ENCODE measurements around the gene SMARCC1. TPM values are rescaled to one million over a fixed set of nuclear protein-coding genes. Genes with fewer than 3 reads are reported as not detected.
"Not testable (repeated sequence)": the region's sequence is repeated elsewhere in the genome, so short reads cannot be mapped to it uniquely, and the experiment has no call there.

The SMARCC1 gene
- total and polyA plus RNA-seq, 4 donors, result 12.5 to 66.8 (median 40.8) TPM

DNA sequence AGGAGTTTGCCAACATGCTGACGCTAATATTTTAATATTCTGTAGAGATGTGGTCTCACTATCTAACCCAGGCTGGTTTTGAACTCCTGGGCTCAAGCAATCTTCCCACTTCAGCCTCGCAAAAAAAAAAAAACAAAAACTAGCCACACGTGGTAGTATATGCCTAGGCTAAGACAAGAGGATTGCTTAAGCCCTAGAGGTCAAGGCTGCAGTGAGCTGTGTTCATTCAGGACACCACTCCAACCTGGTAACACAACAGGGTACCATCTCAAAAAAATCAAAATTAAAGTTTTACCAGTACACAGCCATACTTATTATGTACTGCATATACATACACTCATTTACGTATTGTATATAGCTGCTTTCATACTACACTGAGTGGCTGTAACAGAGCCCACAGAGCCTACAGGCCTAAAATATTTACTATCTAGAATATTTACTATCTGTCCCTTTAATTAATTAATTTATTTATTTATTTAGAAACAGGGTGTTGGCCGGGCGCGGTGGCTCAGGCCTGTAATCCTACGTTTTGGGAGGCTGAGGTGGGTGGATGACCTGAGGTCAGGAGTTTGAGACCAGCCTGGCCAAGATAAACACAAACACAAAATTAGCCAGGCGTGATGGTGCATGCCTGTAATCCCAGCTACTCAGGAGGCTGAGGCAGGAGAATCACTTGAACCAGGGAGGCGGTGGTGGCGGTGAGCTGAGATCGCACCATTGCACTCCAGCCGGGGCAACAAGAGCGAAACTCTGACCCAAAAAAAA is 23.2 kb downstream of the SMARCC1 start:
- DNase-seq, result no peak
- no peak for ATAC-seq (ENCODE audit: low FRiP score)
- intact Hi-C loops (cut with DNase I), result no loop called here

GRCh38 chr3:47752716-47753115 is 29.0 kb downstream of the SMARCC1 start:
- Histone ChIP-seq H3K36me3 (ENCODE audit: control insufficient read depth in 1 of 2, insufficient read depth in 2 of 2, low read length in 1 of 2) (no peaks in the 10 kb centered on the region), H3K27me3 (ENCODE audit: control insufficient read depth in 1 of 2, insufficient read depth in 2 of 2, low read length in 1 of 2) (no peaks in the 10 kb centered on the region), H3K9me3 (ENCODE audit: control insufficient read depth, low read length) (no peaks in the 10 kb centered on the region), H3K4me1 (ENCODE audit: control insufficient read depth in 1 of 2, insufficient read depth in 2 of 2, low read length in 2 of 2) (no peaks in the 10 kb centered on the region), H3K27ac (ENCODE audit: low read depth in 1 of 2, low read length in 2 of 2) (no peak overlapping the region), H3K4me3 (ENCODE audit: low read length in 2 of 2) (no peak overlapping the region)
- DNase-seq (no peak), ATAC-seq (ENCODE audit: low FRiP score) (no peak)
- intact Hi-C loops (cut with DNase I), result no loop called here
- 91 to 94% methylated on average over 3 of the region's 3 CpGs for WGBS, 2 donors

More for the DNA sequence above, 23.2 kb downstream of the SMARCC1 start:
- 87 to 89% methylated on average over 14 of the region's 14 CpGs for WGBS, 2 donors
- no peak overlapping the region for H3K4me3 ChIP-seq (ENCODE audit: low read length in 2 of 2)
- no peak overlapping the region for H3K27ac ChIP-seq (ENCODE audit: low read depth in 1 of 2, low read length in 2 of 2)
- no peaks in the 10 kb centered on the region for H3K9me3 ChIP-seq (ENCODE audit: control insufficient read depth, low read length)
- H3K4me1 ChIP-seq (ENCODE audit: control insufficient read depth in 1 of 2, insufficient read depth in 2 of 2, low read length in 2 of 2), result peaks cover 0 to 4% of the 10 kb centered on the region in 2 donors
- H3K27me3 ChIP-seq (ENCODE audit: control insufficient read depth in 1 of 2, insufficient read depth in 2 of 2, low read length in 1 of 2), result no peaks in the 10 kb centered on the region
- H3K36me3 ChIP-seq (ENCODE audit: control insufficient read depth in 1 of 2, insufficient read depth in 2 of 2, low read length in 1 of 2), result no peaks in the 10 kb centered on the region

GRCh38 chr3:47750811-47751354 is 30.8 kb downstream of the SMARCC1 start:
- H3K36me3 ChIP-seq (ENCODE audit: control insufficient read depth in 1 of 2, insufficient read depth in 2 of 2, low read length in 1 of 2); H3K27me3 ChIP-seq (ENCODE audit: control insufficient read depth in 1 of 2, insufficient read depth in 2 of 2, low read length in 1 of 2); ATAC-seq (ENCODE audit: low FRiP score); H3K4me3 ChIP-seq (ENCODE audit: low read length in 2 of 2); H3K27ac ChIP-seq (ENCODE audit: low read depth in 1 of 2, low read length in 2 of 2); intact Hi-C loops (cut with DNase I); DNase-seq; H3K9me3 ChIP-seq (ENCODE audit: control insufficient read depth, low read length); H3K4me1 ChIP-seq (ENCODE audit: control insufficient read depth in 1 of 2, insufficient read depth in 2 of 2, low read length in 2 of 2): not testable (repeated sequence)
- 97% methylated on average over 12 of the region's 12 CpGs for WGBS, 2 donors

GRCh38 chr3:47747558-47747957 is 34.1 kb downstream of the SMARCC1 start:
- DNase-seq (no peak), ATAC-seq (ENCODE audit: low FRiP score) (no peak)
- Histone ChIP-seq H3K36me3 (ENCODE audit: control insufficient read depth in 1 of 2, insufficient read depth in 2 of 2, low read length in 1 of 2) (no peaks in the 10 kb centered on the region), H3K4me1 (ENCODE audit: control insufficient read depth in 1 of 2, insufficient read depth in 2 of 2, low read length in 2 of 2) (peaks cover 0 to 4% of the 10 kb centered on the region in 2 donors), H3K9me3 (ENCODE audit: control insufficient read depth, low read length) (no peaks in the 10 kb centered on the region), H3K4me3 (ENCODE audit: low read length in 2 of 2) (no peak overlapping the region), H3K27ac (ENCODE audit: low read depth in 1 of 2, low read length in 2 of 2) (no peak overlapping the region), H3K27me3 (ENCODE audit: control insufficient read depth in 1 of 2, insufficient read depth in 2 of 2, low read length in 1 of 2) (no peaks in the 10 kb centered on the region)
- 96 to 99% methylated on average over 3 of the region's 3 CpGs for WGBS, 2 donors
- intact Hi-C loops (cut with DNase I), result no loop called here

DNA sequence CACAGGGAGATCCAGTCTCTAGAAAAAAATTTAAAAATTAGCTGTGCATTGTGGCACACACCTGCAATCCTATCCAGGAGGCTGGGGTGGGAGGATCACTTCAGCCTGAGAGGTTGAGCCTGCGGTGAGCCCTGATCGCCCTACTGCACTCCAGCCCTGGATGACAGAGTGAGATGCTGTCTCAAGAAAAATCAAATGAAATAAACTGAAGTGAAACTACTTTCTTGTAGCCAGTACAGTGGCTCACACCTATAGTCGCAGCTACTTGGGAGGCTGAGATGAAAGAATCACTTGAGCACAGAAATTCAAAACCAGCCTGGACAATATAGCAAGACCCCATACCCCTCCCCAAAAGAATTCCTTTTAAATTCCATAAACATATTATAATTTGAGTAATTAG is 35.4 kb downstream of the SMARCC1 start:
- H3K4me3 ChIP-seq (ENCODE audit: low read length in 2 of 2), result no peak overlapping the region
- ATAC-seq (ENCODE audit: low FRiP score), result no peak
- intact Hi-C loops (cut with DNase I), result no loop called here
- no peak for DNase-seq
- H3K27me3 ChIP-seq (ENCODE audit: control insufficient read depth in 1 of 2, insufficient read depth in 2 of 2, low read length in 1 of 2), result no peaks in the 10 kb centered on the region
- WGBS, 2 donors, result 96 to 97% methylated on average over 3 of the region's 3 CpGs
- no peak overlapping the region for H3K27ac ChIP-seq (ENCODE audit: low read depth in 1 of 2, low read length in 2 of 2)
- no peaks in the 10 kb centered on the region for H3K9me3 ChIP-seq (ENCODE audit: control insufficient read depth, low read length)
- H3K36me3 ChIP-seq (ENCODE audit: control insufficient read depth in 1 of 2, insufficient read depth in 2 of 2, low read length in 1 of 2), result no peaks in the 10 kb centered on the region
- H3K4me1 ChIP-seq (ENCODE audit: control insufficient read depth in 1 of 2, insufficient read depth in 2 of 2, low read length in 2 of 2), result peaks cover 0 to 4% of the 10 kb centered on the region in 2 donors

DNA sequence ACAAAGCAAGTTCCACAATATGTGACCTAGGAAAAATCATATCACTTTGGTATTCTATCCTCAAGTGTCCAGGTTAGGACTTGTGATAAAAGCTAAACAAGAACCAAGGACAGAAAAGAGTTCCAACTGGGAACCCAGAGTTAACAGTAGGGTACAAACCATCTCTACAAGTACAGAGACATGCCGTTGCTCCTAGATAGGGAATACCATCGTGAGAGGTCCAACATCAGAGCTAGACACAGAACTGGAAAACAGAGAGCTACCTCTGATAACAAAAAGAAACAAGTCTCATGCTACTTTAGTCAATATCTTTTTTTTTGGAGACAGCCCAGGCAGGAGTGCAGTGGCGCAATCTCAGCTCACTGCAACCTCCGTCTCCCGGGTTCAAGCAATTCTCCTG is 37.8 kb downstream of the SMARCC1 start:
- no peaks in the 10 kb centered on the region for H3K36me3 ChIP-seq (ENCODE audit: control insufficient read depth in 1 of 2, insufficient read depth in 2 of 2, low read length in 1 of 2)
- ATAC-seq (ENCODE audit: low FRiP score) (no peak), DNase-seq (no peak)
- peaks cover 0 to 4% of the 10 kb centered on the region in 2 donors for H3K4me1 ChIP-seq (ENCODE audit: control insufficient read depth in 1 of 2, insufficient read depth in 2 of 2, low read length in 2 of 2)
- intact Hi-C loops (cut with DNase I), result no loop called here
- H3K27me3 ChIP-seq (ENCODE audit: control insufficient read depth in 1 of 2, insufficient read depth in 2 of 2, low read length in 1 of 2), result no peaks in the 10 kb centered on the region
- H3K9me3 ChIP-seq (ENCODE audit: control insufficient read depth, low read length), result no peaks in the 10 kb centered on the region
- no peak overlapping the region for H3K27ac ChIP-seq (ENCODE audit: low read depth in 1 of 2, low read length in 2 of 2)
- WGBS, 2 donors, result 97 to 99% methylated on average over 5 of the region's 5 CpGs
- H3K4me3 ChIP-seq (ENCODE audit: low read length in 2 of 2), result no peak overlapping the region

- WGBS, 2 donors, result 44 to 48% methylated on average over 6 of the region's 6 CpGs
- H3K4me3 ChIP-seq (ENCODE audit: low read length in 2 of 2); H3K36me3 ChIP-seq (ENCODE audit: control insufficient read depth in 1 of 2, insufficient read depth in 2 of 2, low read length in 1 of 2); H3K4me1 ChIP-seq (ENCODE audit: control insufficient read depth in 1 of 2, insufficient read depth in 2 of 2, low read length in 2 of 2); intact Hi-C loops (cut with DNase I); DNase-seq; ATAC-seq (ENCODE audit: low FRiP score); H3K27ac ChIP-seq (ENCODE audit: low read depth in 1 of 2, low read length in 2 of 2); H3K9me3 ChIP-seq (ENCODE audit: control insufficient read depth, low read length); H3K27me3 ChIP-seq (ENCODE audit: control insufficient read depth in 1 of 2, insufficient read depth in 2 of 2, low read length in 1 of 2): not testable (repeated sequence)
These were observed 38.3 kb downstream of the SMARCC1 start for GRCh38 chr3:47743352-47743751.

- Histone ChIP-seq H3K4me1 (ENCODE audit: control insufficient read depth in 1 of 2, insufficient read depth in 2 of 2, low read length in 2 of 2) (peaks cover 0 to 4% of the 10 kb centered on the region in 2 donors), H3K27ac (ENCODE audit: low read depth in 1 of 2, low read length in 2 of 2) (no peak overlapping the region), H3K9me3 (ENCODE audit: control insufficient read depth, low read length) (no peaks in the 10 kb centered on the region), H3K4me3 (ENCODE audit: low read length in 2 of 2) (no peak overlapping the region), H3K36me3 (ENCODE audit: control insufficient read depth in 1 of 2, insufficient read depth in 2 of 2, low read length in 1 of 2) (no peaks in the 10 kb centered on the region), H3K27me3 (ENCODE audit: control insufficient read depth in 1 of 2, insufficient read depth in 2 of 2, low read length in 1 of 2) (no peaks in the 10 kb centered on the region)
- ATAC-seq (ENCODE audit: low FRiP score) (no peak), DNase-seq (no peak)
- 36 to 60% methylated on average over 2 of the region's 2 CpGs for WGBS, 2 donors
- intact Hi-C loops (cut with DNase I), result no loop called here
These were observed 39.8 kb downstream of the SMARCC1 start for GRCh38 chr3:47741925-47742324.

DNA sequence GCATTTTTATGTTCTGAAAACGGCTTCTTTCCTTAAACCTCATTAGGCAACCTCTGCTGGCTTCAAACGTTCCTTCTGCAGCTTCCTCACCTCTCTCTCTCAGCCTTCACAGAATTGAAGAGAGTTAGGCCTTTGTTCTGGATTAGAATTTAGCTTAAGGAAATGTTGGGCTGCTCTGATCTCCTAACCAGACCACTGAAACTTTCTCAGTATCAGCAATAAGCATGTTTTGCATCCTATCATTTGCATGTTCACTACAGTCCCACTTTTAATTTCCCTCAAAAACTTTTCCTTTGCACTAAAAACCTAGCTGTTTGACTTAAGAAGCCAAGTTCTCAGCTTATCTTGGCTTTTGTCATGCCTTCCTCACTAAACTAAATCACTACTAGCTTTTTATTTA is 49.5 kb downstream of the SMARCC1 start:
- intact Hi-C loops (cut with DNase I), result no loop called here
- ATAC-seq (ENCODE audit: low FRiP score), result no peak
- H3K4me1 ChIP-seq (ENCODE audit: control insufficient read depth in 1 of 2, insufficient read depth in 2 of 2, low read length in 2 of 2), result no peaks in the 10 kb centered on the region
- DNase-seq, result no peak
- H3K36me3 ChIP-seq (ENCODE audit: control insufficient read depth in 1 of 2, insufficient read depth in 2 of 2, low read length in 1 of 2), result peaks cover 3% of the 10 kb centered on the region in 2 donors
- no peaks in the 10 kb centered on the region for H3K9me3 ChIP-seq (ENCODE audit: control insufficient read depth, low read length)
- no peak overlapping the region for H3K27ac ChIP-seq (ENCODE audit: low read depth in 1 of 2, low read length in 2 of 2)
- no peak overlapping the region for H3K4me3 ChIP-seq (ENCODE audit: low read length in 2 of 2)
- WGBS, 2 donors, result 74 to 76% methylated on average over 2 of the region's 2 CpGs
- H3K27me3 ChIP-seq (ENCODE audit: control insufficient read depth in 1 of 2, insufficient read depth in 2 of 2, low read length in 1 of 2), result no peaks in the 10 kb centered on the region

Data from aorta (tissue), 5 donors.